GM21447 (cell line): Measurements from ENCODE around the gene PAM.

Experiments
- ATAC-seq: cut with Tn5 transposase; IDR thresholded peaks from one replicate; pipeline ENCODE4 v1.9.1; 2021; ENCODE audit not compliant: unreplicated experiment

PAM gene

GRCh38 chr5:102927007-102927406, 171.9 kb downstream of the PAM start:
- no peak for ATAC-seq

GRCh38 chr5:102930244-102930643, 175.1 kb downstream of the PAM start:
- no peak for ATAC-seq

GRCh38 chr5:102931085-102931725, 176.1 kb downstream of the PAM start:
- peak; percentile 52 for ATAC-seq

- ATAC-seq = no peak
These were observed 177.7 kb downstream of the PAM start for GRCh38 chr5:102932781-102933180.

GRCh38 chr5:102933316-102933715, 178.2 kb downstream of the PAM start:
- no peak for ATAC-seq

- no peak for ATAC-seq
These were observed 178.8 kb downstream of the PAM start for GRCh38 chr5:102933721-102934459.

- no peak for ATAC-seq
These were observed 182.8 kb downstream of the PAM start for GRCh38 chr5:102937894-102938293.

GRCh38 chr5:102941111-102941510, 186.0 kb downstream of the PAM start:
- ATAC-seq = no peak

- ATAC-seq = no peak
These were observed 191.3 kb downstream of the PAM start for GRCh38 chr5:102946414-102946813.

GRCh38 chr5:102946971-102947370, 191.9 kb downstream of the PAM start:
- no peak for ATAC-seq

- no peak for ATAC-seq
These were observed 200.4 kb downstream of the PAM start for GRCh38 chr5:102955488-102955887.

- no peak for ATAC-seq
These were observed 201.5 kb downstream of the PAM start for GRCh38 chr5:102956599-102956998.

- no peak for ATAC-seq
These were observed 202.0 kb downstream of the PAM start for GRCh38 chr5:102957141-102957540.

GRCh38 chr5:102958481-102959011, 203.4 kb downstream of the PAM start:
- no peak for ATAC-seq

GRCh38 chr5:102959055-102959454, 203.9 kb downstream of the PAM start:
- ATAC-seq = no peak

GRCh38 chr5:102961671-102962070, 206.6 kb downstream of the PAM start:
- ATAC-seq = no peak

- no peak for ATAC-seq
These were observed 210.5 kb downstream of the PAM start for GRCh38 chr5:102965653-102966052.

GRCh38 chr5:102969641-102970040, 214.5 kb downstream of the PAM start:
- no peak for ATAC-seq

GRCh38 chr5:102971676-102972293, 216.7 kb downstream of the PAM start:
- no peak for ATAC-seq

GRCh38 chr5:102974177-102974576, 219.1 kb downstream of the PAM start:
- ATAC-seq = no peak

- no peak for ATAC-seq
These were observed 219.9 kb downstream of the PAM start for GRCh38 chr5:102975045-102975444.
